ENCODE data around the gene IFI16.

DNA sequence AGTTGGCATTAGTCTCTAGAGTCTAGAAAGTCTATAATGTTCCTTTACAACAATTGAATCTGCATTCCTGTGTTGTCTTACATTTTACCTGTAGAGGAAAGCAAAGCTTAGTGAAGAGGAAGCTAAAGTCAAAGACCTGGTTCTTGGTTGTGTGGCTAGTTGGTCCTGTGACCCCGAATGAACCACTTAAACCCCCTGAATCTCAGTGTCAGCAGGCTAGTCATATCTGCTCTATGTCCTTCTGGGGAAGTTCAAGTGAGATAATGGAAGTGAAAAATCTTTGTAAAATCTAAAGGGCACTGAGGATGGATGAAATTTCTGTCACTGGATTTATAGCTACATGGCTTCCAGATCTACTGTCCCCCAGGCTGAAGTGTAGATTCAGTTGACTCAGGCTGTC is 90.9 kb downstream of the IFI16 start:
- TF ChIP-seq POLR2A (IDR thresholded peaks at IDR 0.05; ENCODE audit: low read length) (no peak), POLR2AphosphoS2 (conservative IDR thresholded peaks at IDR 0.05; ENCODE audit: low read length) (no peak), NFE2L2 (conservative IDR thresholded peaks at IDR 0.05; ENCODE audit: low read length) (no peak), EP300 (IDR thresholded peaks at IDR 0.05) (no peak), ESRRA (IDR thresholded peaks at IDR 0.05; ENCODE audit: borderline replicate concordance, low read length) (no peak), HOXA7 (CRISPR knock-in tag; IDR thresholded peaks at IDR 0.05) (no peak)
- TF ChIP-seq, protein P1, sequence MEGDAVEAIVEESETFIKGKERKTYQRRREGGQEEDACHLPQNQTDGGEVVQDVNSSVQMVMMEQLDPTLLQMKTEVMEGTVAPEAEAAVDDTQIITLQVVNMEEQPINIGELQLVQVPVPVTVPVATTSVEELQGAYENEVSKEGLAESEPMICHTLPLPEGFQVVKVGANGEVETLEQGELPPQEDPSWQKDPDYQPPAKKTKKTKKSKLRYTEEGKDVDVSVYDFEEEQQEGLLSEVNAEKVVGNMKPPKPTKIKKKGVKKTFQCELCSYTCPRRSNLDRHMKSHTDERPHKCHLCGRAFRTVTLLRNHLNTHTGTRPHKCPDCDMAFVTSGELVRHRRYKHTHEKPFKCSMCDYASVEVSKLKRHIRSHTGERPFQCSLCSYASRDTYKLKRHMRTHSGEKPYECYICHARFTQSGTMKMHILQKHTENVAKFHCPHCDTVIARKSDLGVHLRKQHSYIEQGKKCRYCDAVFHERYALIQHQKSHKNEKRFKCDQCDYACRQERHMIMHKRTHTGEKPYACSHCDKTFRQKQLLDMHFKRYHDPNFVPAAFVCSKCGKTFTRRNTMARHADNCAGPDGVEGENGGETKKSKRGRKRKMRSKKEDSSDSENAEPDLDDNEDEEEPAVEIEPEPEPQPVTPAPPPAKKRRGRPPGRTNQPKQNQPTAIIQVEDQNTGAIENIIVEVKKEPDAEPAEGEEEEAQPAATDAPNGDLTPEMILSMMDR (IDR thresholded peaks at IDR 0.05), result no peak
